H1 (cell line): ENCODE data around the gene BTN1A1. TPM values are rescaled to one million over a fixed set of nuclear protein-coding genes. Genes with fewer than 3 reads are reported as not detected.
"Not testable (repeated sequence)": the region's sequence is repeated elsewhere in the genome, so short reads cannot be mapped to it uniquely, and the experiment has no call there.

Experiments
- CTCF ChIA-PET: fragments of 300-600 bp; sonication (Branson Sonifier 250); formaldehyde crosslinking; loops from one replicate; lab custom pipeline; 2021; ENCODE audit not compliant: partially characterized antibody; lab: Charles Lee
- POLR2A ChIA-PET: fragments of 300-600 bp; sonication (Branson Sonifier 250); formaldehyde crosslinking; loops from one replicate; lab custom pipeline; 2021; ENCODE audit warnings: inconsistent platforms; ENCODE audit not compliant: partially characterized antibody; lab: Charles Lee
- DNase-seq, 2 experiments: peaks; one replicate each; pipeline versions ENCODE4 v3.0.0 to v3.0.0-alpha.2; 2010 to 2022; ENCODE audit warnings: low spot score in 2 of 2, low read depth in 1 of 2, mixed read lengths in 1 of 2
- FAIRE-seq: peaks from 2 replicates; lab custom pipeline; 2011; peaks lifted over from hg19 to GRCh38; lab: Jason Lieb, UNC
- H2AFZ ChIP-seq: 2 replicates; pipeline ENCODE4 v1.8.1; 2012; ENCODE audit warnings: low read length, inconsistent platforms
- H2AK5ac ChIP-seq: 2 replicates; pipeline ENCODE4 v1.6.1; 2013; ENCODE audit warnings: low read depth, low read length
- H2BK120ac ChIP-seq: replicated peaks from 2 replicates; pipeline ENCODE3; 2013; ENCODE audit warnings: low read depth, low read length, inconsistent platforms
- H2BK12ac ChIP-seq: 2 replicates; pipeline ENCODE4 v1.6.1; 2013; ENCODE audit warnings: low read depth, low read length
- H2BK15ac ChIP-seq: 2 replicates; pipeline ENCODE4 v1.6.1; 2013; ENCODE audit warnings: low read length
- H2BK20ac ChIP-seq: 2 replicates; pipeline ENCODE4 v1.6.1; 2013; ENCODE audit warnings: low read length
- H2BK5ac ChIP-seq: 2 replicates; pipeline ENCODE4 v1.6.1; 2013; ENCODE audit warnings: low read depth, low read length
- H3K14ac ChIP-seq: 2 replicates; pipeline ENCODE4 v1.6.1; 2013; ENCODE audit warnings: inconsistent platforms; ENCODE audit not compliant: insufficient read length
- H3K18ac ChIP-seq: 2 replicates; pipeline ENCODE4 v1.6.1; 2013; ENCODE audit warnings: low read length; ENCODE audit errors: extremely low read depth
- H3K23ac ChIP-seq: 2 replicates; pipeline ENCODE4 v1.6.1; 2013; ENCODE audit warnings: inconsistent platforms; ENCODE audit not compliant: insufficient read length
- H3K23me2 ChIP-seq: 2 replicates; pipeline ENCODE4 v1.6.1; 2013; ENCODE audit warnings: low read depth, low read length
- H3K27ac ChIP-seq: 2 replicates; pipeline ENCODE4 v1.6.1; 2011; ENCODE audit warnings: low read depth, low read length, inconsistent platforms
- H3K27me3 ChIP-seq, 4 experiments: replicated peaks in 1 of 4; 1 replicate in 1 of 4; 2 replicates in 3 of 4; pipeline versions ENCODE4 v1.6.1 to v1.8.1; 2011 to 2013; ENCODE audit warnings: low read length in 3 of 4, mild to moderate bottlenecking in 3 of 4, inconsistent platforms in 2 of 4, mixed read lengths in 2 of 4, moderate library complexity in 1 of 4; ENCODE audit not compliant: control insufficient read depth in 3 of 4, insufficient read depth in 3 of 4; ENCODE audit errors: extremely low read depth in 1 of 4
- H3K36me3 ChIP-seq, 4 experiments: 2 replicates each; pipeline versions ENCODE4 v1.6.1 to v1.8.1; 2011 to 2013; ENCODE audit warnings: mild to moderate bottlenecking in 4 of 4, low read length in 3 of 4, moderate library complexity in 2 of 4, control low read depth in 1 of 4, inconsistent platforms in 1 of 4; ENCODE audit not compliant: insufficient read depth in 4 of 4, control insufficient read depth in 2 of 4
- H3K4ac ChIP-seq: replicated peaks from 2 replicates; pipeline ENCODE3; 2013; ENCODE audit warnings: low read length, low read depth, mixed read lengths, inconsistent platforms; ENCODE audit not compliant: insufficient read length
- H3K4me1 ChIP-seq, 4 experiments: replicated peaks in 1 of 4; 1 replicate in 1 of 4; 2 replicates in 3 of 4; pipeline versions ENCODE4 v1.6.1 to v1.8.1; 2011 to 2013; ENCODE audit warnings: low read length in 3 of 4, inconsistent platforms in 2 of 4, mixed read lengths in 1 of 4; ENCODE audit not compliant: insufficient read depth in 4 of 4, control insufficient read depth in 3 of 4
- H3K4me2 ChIP-seq, 2 experiments: 2 replicates each; pipeline versions ENCODE4 v1.6.1 to v1.8.1; 2011 to 2013; ENCODE audit warnings: low read depth in 2 of 2, low read length in 2 of 2, control low read depth in 1 of 2, inconsistent platforms in 1 of 2, mild to moderate bottlenecking in 1 of 2; ENCODE audit not compliant: insufficient read depth in 1 of 2
- H3K4me3 ChIP-seq, 4 experiments: fragments of 200-600, 300-600 bp in 1 of 4; sonication (generic), shearing (Covaris generic), sonication (Bioruptor Twin) in 1 of 4; 2 replicates each; pipeline versions ENCODE4 v1.5.1 to v1.8.1; 2011 to 2016; ENCODE audit warnings: low read length in 4 of 4, low read depth in 3 of 4, control low read depth in 2 of 4, inconsistent platforms in 2 of 4, mild to moderate bottlenecking in 2 of 4, mixed read lengths in 1 of 4, moderate library complexity in 1 of 4; ENCODE audit not compliant: insufficient read depth in 2 of 4; ENCODE audit errors: extremely low read depth in 1 of 4
- H3K56ac ChIP-seq: replicated peaks from 2 replicates; pipeline ENCODE3; 2013; ENCODE audit warnings: low read depth, mild to moderate bottlenecking, mixed read lengths, low read length, inconsistent platforms; ENCODE audit not compliant: insufficient read length
- H3K79me1 ChIP-seq: 2 replicates; pipeline ENCODE4 v1.6.1; 2013; ENCODE audit warnings: low read depth, low read length, control low read depth
- H3K79me2 ChIP-seq, 2 experiments: 2 replicates each; pipeline versions ENCODE4 v1.6.1 to v1.8.1; 2012 to 2013; ENCODE audit warnings: low read length in 2 of 2, mild to moderate bottlenecking in 2 of 2, inconsistent platforms in 1 of 2; ENCODE audit not compliant: insufficient read depth in 2 of 2, control insufficient read depth in 1 of 2
- H3K9ac ChIP-seq, 4 experiments: replicated peaks in 1 of 4; 1 replicate in 1 of 4; 2 replicates in 3 of 4; pipeline versions ENCODE4 v1.6.1 to v1.8.1; 2011 to 2013; ENCODE audit warnings: low read depth in 3 of 4, low read length in 3 of 4, control low read depth in 2 of 4, mild to moderate bottlenecking in 2 of 4, moderate library complexity in 2 of 4, inconsistent platforms in 1 of 4; ENCODE audit errors: extremely low read depth in 1 of 4
- H3K9me3 ChIP-seq, 2 experiments: 2 replicates each; pipeline versions ENCODE4 v1.6.1 to v1.8.1; 2012 to 2013; ENCODE audit warnings: mild to moderate bottlenecking in 2 of 2, moderate library complexity in 2 of 2, control low read depth in 1 of 2, inconsistent platforms in 1 of 2, low read depth in 1 of 2, low read length in 1 of 2, mixed read lengths in 1 of 2; ENCODE audit not compliant: insufficient read depth in 2 of 2
- H4K20me1 ChIP-seq, 2 experiments: replicated peaks in 1 of 2; 2 replicates each; pipeline versions ENCODE3 to v1.8.1; 2011 to 2013; ENCODE audit warnings: inconsistent platforms in 2 of 2, low read length in 2 of 2, mild to moderate bottlenecking in 1 of 2; ENCODE audit not compliant: insufficient read depth in 2 of 2, control insufficient read depth in 1 of 2
- H4K5ac ChIP-seq: 2 replicates; pipeline ENCODE4 v1.6.1; 2013; ENCODE audit warnings: low read length, low read depth, mixed read lengths, inconsistent platforms; ENCODE audit not compliant: insufficient read length
- H4K8ac ChIP-seq: 2 replicates; pipeline ENCODE4 v1.8.0; 2013; ENCODE audit warnings: mild to moderate bottlenecking, moderate library complexity, low read length, inconsistent platforms; ENCODE audit not compliant: insufficient read depth; ENCODE audit errors: extremely low read depth
- H4K91ac ChIP-seq: replicated peaks from 2 replicates; pipeline ENCODE3; 2013; ENCODE audit warnings: low read length, mixed read lengths, inconsistent platforms; ENCODE audit not compliant: insufficient read length
- KDM5A ChIP-seq: fragments of 200-600 bp; IDR thresholded peaks from 2 replicates; pipeline ENCODE4 v1.7.1; 2012; ENCODE audit warnings: mild to moderate bottlenecking, low read length, inconsistent platforms, mixed read lengths
- WGBS, 2 experiments: shearing (Covaris generic) in 1 of 2; methylation state at CpG; one replicate each; pipeline versions ENCODE4 v1.1.6 to v1.1.7; 2013 to 2015; ENCODE audit warnings: low lambda C conversion rate in 2 of 2, mixed read lengths in 2 of 2, inconsistent platforms in 1 of 2, low coverage in 1 of 2, missing lambda C conversion rate in 1 of 2; ENCODE audit not compliant: insufficient replicate concordance in 2 of 2, insufficient coverage in 1 of 2, insufficient read length in 1 of 2; ENCODE audit errors: extremely low coverage in 1 of 2, missing lambda C conversion rate in 1 of 2; 5-methylcytosine and 5-hydroxymethylcytosine counted together
- polyA plus RNA-seq, 7 experiments: library from polyadenylated mRNA; depleted of rRNA in 3 of 7; stranded (reverse) in 5 of 7; unstranded in 2 of 7; fragments of >200 nt in 5 of 7; fragments of 200-250 nt in 2 of 7; gene quantifications; 1 replicate in 5 of 7; 2 replicates in 1 of 7; 4 replicates in 1 of 7; pipeline versions ENCODE4 v1.2.1 to v1.2.3, GENCODE V29; 2011 to 2013; ENCODE audit warnings: missing spikeins in 2 of 7, mixed read lengths in 2 of 7
- total RNA-seq: library from RNA; stranded (reverse); fragmentation: NEBNext Ultra II Directional; extraction: Animal tissue kit (Norgen Biotek cat#: 25700); gene quantifications from 2 replicates; pipeline ENCODE4 v1.2.1, GENCODE V29; 2021

BTN1A1 gene
- total and polyA plus RNA-seq, 2 of the 8 experiments (the other 6 are each of a cell fraction or from before 2014, with no cell fraction given), result 0.28 to 0.35 TPM

- no peak for TF ChIP-seq KDM5A
These were observed 40.9 kb upstream of the BTN1A1 start (continued) for GRCh38 chr6:26459023-26459810.

- H2BK120ac ChIP-seq, H3K4me3 ChIP-seq, POLR2A ChIA-PET, H3K9ac ChIP-seq, DNase-seq, H3K23ac ChIP-seq, H4K5ac ChIP-seq, H3K56ac ChIP-seq, H3K14ac ChIP-seq, H2BK5ac ChIP-seq, H3K27ac ChIP-seq, H4K20me1 ChIP-seq, H2AFZ ChIP-seq, H3K9me3 ChIP-seq, H2BK12ac ChIP-seq, H4K8ac ChIP-seq, FAIRE-seq, H3K4ac ChIP-seq, H3K79me1 ChIP-seq, CTCF ChIA-PET, H3K4me2 ChIP-seq, H3K4me1 ChIP-seq, H4K91ac ChIP-seq, H3K18ac ChIP-seq, H3K27me3 ChIP-seq, H2BK20ac ChIP-seq, H2BK15ac ChIP-seq, H2AK5ac ChIP-seq, H3K23me2 ChIP-seq: not testable (repeated sequence)
- Histone ChIP-seq H3K79me2 (peaks cover 0 to 13% of the 10 kb centered on the region in 2 experiments; a peak in 2 of 4 replicates), H3K36me3 (peaks cover 8 to 51% (median 41%) of the 10 kb centered on the region in 4 experiments; a peak in 7 of 8 replicates)
- WGBS, 2 experiments, result 87% methylated on average over 5 of the region's 5 CpGs; no CpG with 5 or more reads in 1 of the 2 experiments
These were observed 38.8 kb upstream of the BTN1A1 start for GRCh38 chr6:26461353-26461752.
